ENCODE results near the gene RPS6KA2. TPM values are rescaled to one million over a fixed set of nuclear protein-coding genes. Genes with fewer than 3 reads are reported as not detected.

RPS6KA2 gene
- total RNA-seq, 1 donor from 2014 or later: 34.9 TPM

GRCh38 chr6:166656230-166657151, 29.4 kb upstream of the RPS6KA2 start:
- DNase-seq (ENCODE audit: low read depth): peak; percentile 19

- no peak for DNase-seq (ENCODE audit: low read depth)
Measured at GRCh38 chr6:166655713-166656229, 28.7 kb upstream of the RPS6KA2 start.

GRCh38 chr6:166655251-166655650, 28.2 kb upstream of the RPS6KA2 start:
- no peak for DNase-seq (ENCODE audit: low read depth)

DNA sequence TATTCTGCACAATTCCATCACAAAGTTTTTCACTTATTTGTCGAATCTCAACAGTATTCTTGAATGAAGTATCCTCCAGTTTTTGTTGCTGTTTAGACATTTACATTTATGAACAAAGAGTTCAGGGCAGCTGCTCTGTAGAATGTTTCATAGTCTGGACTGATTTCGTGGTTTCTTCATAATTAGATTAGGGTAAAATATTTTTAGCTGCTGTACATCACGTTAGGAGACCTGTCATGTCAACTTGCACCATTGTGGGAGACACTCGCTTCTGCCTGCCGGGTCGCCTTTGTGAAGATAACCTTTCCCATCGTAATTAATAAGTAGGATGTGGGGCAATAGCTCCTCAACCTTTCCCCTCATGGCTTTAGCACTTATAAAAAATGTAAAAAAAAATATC, 27.5 kb upstream of the RPS6KA2 start:
- no peak for DNase-seq (ENCODE audit: low read depth)

GRCh38 chr6:166653639-166653941, 26.5 kb upstream of the RPS6KA2 start:
- no peak for DNase-seq (ENCODE audit: low read depth)

GRCh38 chr6:166650824-166651807, 24.1 kb upstream of the RPS6KA2 start:
- DNase-seq (ENCODE audit: low read depth): no peak

DNA sequence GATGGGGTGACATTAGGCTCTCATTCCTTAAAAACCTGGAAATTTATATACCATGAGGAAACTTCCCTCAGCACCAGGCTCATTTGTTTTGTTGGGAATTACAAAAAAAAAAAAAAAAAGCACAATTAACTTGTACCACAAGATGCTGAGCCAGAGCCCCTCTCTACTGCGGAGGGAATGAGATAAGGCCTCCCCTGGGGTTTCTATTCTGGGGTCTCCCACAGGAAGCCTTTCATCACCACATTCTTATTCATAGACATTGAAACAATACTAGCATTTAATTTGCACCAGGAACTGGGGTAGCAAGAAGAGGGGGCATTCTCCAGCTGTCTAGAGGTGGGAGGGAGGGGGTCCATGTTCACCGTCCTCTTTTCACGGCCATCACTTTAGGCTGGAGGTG, 23.0 kb upstream of the RPS6KA2 start:
- no peak for DNase-seq (ENCODE audit: low read depth)

- no peak for DNase-seq (ENCODE audit: low read depth)
Measured at GRCh38 chr6:166648846-166649245, 21.8 kb upstream of the RPS6KA2 start.

- no peak for DNase-seq (ENCODE audit: low read depth)
Measured at GRCh38 chr6:166647896-166648295, 20.8 kb upstream of the RPS6KA2 start.

GRCh38 chr6:166646716-166647115, 19.7 kb upstream of the RPS6KA2 start:
- DNase-seq (ENCODE audit: low read depth): no peak

DNA sequence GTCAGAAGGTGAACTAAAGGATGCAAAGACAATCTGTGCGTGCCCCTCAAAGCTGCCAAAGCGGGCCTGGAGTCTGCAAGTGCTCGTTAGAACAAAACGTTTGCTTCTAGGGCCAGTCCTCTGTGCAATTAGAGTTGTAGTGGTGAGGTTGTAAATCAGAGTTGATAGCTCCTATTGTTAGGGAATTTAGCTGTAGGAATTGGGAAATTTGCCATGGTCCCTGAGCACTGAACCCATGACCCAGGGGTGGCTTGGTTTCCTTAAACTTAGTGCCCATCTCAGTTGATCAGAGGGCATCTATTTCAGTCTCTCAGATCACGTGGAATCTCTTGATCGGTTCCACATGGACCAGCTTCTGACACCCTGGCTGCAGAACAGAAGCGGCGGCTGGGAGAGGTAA, 18.8 kb upstream of the RPS6KA2 start:
- no peak for DNase-seq (ENCODE audit: low read depth)

- DNase-seq (ENCODE audit: low read depth): no peak
Measured at GRCh38 chr6:166644681-166645080, 17.6 kb upstream of the RPS6KA2 start.

DNA sequence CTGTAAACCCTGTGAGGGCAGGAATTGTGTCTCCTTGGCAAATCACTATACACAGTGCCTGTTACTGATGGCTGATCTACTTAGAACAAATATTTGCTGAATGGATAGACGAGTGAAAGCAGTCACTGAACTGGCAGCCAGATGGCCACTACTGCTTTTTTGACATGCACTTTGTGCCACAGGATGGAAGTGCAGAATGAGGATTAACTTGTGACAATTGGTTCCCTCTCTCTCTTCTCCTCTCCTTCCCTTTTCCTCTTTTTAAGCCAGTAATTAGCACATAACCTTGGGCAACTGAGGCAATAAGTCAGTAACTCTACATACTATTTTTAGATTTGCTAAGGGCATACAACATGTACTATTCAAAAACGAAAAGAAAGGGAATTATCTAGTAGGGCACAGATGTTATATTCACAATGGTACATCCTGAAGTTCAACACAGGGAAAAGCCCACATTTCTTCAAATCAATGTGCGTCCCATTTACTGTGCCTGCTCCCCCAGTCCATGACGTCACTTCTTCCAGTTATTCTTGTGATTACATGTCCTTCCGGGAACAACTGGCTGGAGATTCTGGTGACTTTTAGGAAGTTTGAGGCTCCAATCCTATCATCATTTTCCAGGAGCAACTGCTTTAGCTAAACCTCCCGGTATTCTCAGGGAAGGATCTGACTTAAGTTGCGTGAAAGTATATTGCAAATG, 17.0 kb upstream of the RPS6KA2 start:
- no peak for DNase-seq (ENCODE audit: low read depth)

DNA sequence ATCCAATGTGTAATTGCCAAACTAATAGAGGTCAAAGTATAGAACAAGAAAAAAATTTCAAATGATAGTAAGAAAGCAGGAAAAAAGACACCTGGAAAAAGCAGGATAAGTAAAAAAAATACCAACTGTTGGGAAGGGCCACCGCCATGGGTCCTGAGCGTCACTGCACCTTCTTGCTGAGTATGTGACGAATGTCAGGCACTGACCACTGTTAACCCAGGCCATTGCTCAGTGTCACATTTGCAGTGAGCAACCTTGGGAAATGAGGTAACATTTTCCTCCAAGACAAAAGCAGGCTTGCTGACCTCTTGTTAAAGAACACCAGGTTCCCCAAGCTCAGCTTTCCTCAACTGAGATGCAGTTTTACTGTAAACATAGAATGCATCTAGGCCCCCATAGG, 15.6 kb upstream of the RPS6KA2 start:
- DNase-seq (ENCODE audit: low read depth): no peak

DNA sequence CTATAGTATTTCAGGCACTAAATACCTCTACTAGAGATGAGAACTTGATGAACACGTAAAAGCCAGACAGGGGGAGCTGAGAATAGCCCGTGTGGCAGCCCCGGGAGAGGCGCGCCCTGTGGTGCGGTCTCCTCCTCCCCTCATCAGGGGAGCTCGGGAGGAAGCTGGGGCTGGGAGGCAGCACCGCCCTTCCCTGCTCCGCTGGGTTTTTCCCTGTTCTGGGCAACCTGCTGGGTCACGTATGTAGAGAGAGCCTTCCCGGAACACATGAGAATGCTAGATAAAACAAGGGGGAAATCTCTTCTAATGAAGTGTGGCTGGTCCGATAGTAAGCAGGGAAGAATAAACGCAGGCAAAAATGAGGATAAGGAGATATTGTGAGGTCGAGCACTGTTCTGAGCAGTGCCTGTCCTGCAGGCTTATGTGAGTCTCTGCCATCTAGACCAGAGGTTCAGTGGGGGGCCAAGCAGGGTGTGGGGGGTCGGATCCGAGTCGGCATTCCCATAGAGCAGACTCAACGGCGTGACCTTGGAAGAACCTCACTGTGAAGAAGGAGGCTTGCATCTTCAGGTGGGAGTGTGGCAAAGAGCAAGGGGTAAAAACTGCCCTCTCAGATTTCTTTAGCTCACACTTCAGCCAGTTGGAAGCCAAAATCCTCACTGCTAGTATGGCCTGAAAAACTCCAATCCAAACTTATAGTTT, 13.4 kb upstream of the RPS6KA2 start:
- DNase-seq (ENCODE audit: low read depth): peak; percentile 40

DNA sequence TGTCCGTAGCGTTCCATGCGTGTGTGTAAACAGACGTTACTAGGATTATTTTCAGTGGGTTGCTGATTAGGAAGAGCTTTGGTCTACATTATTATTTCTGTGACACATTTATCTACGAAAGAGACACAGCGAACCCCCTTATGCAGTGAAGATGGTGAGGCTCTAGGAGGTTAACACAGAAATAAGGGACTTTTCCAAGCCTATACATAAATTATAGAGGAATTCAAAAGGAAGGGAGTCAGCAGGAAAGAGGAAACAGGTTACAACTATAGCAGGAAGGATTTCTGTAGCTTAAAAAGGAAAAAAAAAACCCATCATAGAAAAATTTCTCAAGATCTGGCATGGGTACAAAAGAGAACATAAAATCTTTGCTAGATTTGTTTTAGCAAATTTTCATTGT, 12.9 kb upstream of the RPS6KA2 start:
- DNase-seq (ENCODE audit: low read depth): no peak

DNA sequence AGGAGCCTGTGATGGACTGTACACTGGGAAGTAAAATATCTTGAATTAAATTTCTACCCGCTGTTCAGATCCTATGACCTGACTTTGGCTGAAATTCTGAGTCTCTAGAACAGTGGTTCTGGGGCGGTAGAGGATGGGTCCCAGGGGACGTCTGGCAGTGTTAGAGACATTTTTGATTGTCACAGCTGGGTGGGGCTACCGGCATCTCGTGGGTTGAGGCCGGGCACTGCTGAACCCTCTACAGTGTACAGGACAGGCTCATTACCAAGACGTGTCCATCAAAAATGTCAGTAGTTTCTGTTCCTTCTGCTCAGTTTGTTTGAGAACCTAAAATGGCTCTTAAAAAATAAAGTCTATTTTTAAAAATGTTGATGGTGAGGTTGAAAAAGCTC, 11.5 kb upstream of the RPS6KA2 start:
- no peak for DNase-seq (ENCODE audit: low read depth)

DNA sequence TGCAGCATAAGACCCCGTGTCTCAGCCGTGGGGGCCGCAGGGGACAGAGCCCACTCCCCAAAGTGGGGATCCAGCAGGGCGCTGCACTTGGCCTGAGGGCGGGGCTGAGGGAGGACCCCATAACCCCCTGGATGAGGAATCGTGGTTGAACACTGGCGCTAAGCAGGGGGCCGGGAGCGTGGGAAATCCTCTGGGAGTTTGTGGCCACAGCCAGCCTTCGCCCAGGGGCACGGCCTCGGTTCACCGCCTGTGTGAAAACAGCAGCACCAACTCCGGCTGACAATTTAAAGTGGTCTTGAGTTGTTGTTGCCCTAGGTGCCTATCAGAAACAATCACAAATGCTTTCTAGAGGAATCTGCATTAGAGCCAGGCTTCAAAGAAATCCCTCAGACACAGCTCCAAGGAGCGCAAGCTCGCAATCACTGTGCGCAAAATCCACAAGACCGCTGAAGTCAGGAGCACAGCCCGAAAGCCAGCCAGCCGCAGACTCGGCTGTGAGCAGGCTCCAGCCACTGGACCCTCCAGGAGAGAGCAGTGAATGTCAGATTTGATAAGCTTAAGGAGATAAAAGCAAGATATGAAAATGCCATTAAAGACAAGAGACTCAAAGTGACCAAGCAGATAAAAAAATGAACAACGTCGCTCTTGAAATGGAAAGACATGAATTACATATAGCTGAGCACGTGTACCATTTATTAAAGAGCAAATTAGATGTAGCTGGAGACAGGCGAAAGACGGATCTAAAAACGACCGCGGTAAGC, 10.9 kb upstream of the RPS6KA2 start:
- DNase-seq (ENCODE audit: low read depth): peak; percentile 80

GRCh38 chr6:166636934-166637333, 9.9 kb upstream of the RPS6KA2 start:
- no peak for DNase-seq (ENCODE audit: low read depth)

DNA sequence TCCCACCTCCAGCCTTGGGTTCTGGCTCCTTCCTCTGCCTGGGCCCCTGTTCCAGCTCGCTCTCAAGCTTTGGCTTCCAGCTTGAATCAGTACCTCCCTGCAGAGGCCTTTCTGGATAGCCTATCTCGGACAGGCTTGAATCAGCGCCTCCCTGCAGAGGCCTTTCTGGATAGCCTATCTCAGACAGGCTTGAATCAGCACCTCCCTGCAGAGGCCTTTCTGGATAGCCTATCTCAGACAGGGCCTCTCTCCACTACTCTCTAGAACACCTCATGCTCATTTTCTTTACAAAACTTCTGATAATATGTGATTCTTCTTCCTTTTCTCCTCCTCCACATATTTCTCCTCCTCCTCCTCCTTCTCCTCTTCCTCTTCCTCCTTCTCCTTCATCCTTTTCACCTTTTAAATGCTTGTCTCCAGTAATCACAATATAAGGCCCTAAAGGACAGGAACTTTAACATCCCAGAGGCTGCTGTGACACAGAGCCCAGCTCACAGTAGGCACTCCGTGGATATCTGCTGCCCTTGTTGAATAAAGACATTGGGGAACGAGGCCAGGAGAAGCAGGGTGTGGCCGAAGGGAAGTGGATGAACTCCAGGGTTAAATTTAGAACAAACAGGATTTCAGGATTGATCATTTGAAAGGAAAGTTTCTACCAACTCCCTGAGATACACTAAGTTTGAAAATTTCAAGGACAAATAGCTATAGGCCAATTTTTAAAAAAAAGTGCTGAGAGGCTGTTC, 9.3 kb upstream of the RPS6KA2 start:
- no peak for DNase-seq (ENCODE audit: low read depth)
